DOHH2 (cell line): Measurements from ENCODE around the gene CHMP1B.

Experiments used
- EZH2phosphoT487 ChIP-seq: fragments of 200-600 bp; sonication (generic); IDR thresholded peaks from 2 replicates; pipeline ENCODE4 v1.6.1; 2017; ENCODE audit warnings: borderline replicate concordance, mild to moderate bottlenecking, antibody characterized with exemption, low read length, moderate library complexity, mixed read lengths
- TF ChIP-seq, protein P1 (sequence below): fragments of 200-600 bp; sonication (generic); IDR thresholded peaks from one replicate; pipeline ENCODE4 v1.5.1; 2014; ENCODE audit warnings: antibody characterized with exemption, mild to moderate bottlenecking, low read depth, low read length; ENCODE audit not compliant: poor library complexity, severe bottlenecking

DNA sequence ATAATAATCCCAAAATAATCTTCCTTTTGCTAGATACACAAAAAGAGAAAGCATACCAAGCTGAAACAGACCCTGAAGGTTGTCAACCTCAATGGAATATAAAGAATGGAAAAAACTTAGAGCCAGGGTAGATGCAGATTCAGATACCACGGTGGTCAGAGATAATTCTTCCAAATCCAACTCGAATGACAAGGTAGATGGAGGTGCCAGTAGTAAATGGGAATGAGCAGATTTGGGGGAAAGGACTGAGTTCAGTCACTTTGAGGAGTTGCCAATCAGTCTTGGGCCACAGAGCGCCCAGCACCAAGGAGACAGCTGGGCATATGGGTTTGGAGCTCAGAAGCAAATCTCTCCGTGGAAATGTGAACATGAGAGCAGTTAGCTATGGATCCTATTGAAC lies 3.4 kb upstream of the CHMP1B start:
- TF ChIP-seq EZH2phosphoT487 = no peak
- TF ChIP-seq, protein P1, sequence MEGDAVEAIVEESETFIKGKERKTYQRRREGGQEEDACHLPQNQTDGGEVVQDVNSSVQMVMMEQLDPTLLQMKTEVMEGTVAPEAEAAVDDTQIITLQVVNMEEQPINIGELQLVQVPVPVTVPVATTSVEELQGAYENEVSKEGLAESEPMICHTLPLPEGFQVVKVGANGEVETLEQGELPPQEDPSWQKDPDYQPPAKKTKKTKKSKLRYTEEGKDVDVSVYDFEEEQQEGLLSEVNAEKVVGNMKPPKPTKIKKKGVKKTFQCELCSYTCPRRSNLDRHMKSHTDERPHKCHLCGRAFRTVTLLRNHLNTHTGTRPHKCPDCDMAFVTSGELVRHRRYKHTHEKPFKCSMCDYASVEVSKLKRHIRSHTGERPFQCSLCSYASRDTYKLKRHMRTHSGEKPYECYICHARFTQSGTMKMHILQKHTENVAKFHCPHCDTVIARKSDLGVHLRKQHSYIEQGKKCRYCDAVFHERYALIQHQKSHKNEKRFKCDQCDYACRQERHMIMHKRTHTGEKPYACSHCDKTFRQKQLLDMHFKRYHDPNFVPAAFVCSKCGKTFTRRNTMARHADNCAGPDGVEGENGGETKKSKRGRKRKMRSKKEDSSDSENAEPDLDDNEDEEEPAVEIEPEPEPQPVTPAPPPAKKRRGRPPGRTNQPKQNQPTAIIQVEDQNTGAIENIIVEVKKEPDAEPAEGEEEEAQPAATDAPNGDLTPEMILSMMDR = no peak
